ENCODE measurements around the gene UAP1L1. TPM values are rescaled to one million over a fixed set of nuclear protein-coding genes. Genes with fewer than 3 reads are reported as not detected.

Gene UAP1L1
- total and polyA plus RNA-seq, 9 of the 15 experiments (the other 6 are each of a cell fraction or from before 2014, with no cell fraction given): 0.20 to 8.6 (median 3.7) TPM

DNA sequence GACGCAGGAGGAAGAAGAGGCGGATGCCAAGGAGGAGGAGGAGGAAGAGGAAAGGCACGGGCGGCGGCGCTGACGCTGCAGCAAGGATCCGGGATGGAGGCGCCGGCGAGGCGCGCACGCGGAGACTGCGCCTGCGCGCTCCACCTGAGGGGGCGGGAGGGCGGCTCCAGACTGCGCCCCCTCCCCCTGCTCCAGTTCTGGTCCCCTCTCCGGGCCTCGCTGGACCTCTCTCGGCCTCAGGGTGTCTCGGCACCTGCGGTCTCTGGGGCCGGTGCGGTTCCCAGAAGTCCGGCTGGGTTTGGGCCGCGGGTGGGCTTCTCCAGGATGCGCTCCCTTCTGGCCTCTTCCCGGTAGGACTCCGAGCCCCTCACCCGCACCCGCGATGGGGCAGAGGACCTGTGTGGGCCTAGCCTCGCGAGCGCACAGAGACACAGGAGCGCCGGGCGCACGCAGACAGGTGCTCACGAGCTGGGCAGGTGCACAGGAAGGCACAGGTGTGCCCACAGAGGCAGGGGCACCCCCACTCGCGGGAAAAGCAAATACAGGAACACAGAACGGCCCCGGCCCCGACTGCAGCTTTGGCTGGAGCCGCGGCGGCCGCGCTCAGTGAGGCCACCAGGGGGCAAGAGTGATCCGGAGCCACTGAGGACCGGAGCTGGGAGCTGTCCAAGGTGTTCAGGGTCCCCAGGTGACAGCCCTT, 31.1 kb upstream of the UAP1L1 start, which contains the start of gene NPDC1 (continued):
- no peak for TF ChIP-seq ILF3 (IDR thresholded peaks at IDR 0.05; ENCODE audit: borderline replicate concordance)
- TF ChIP-seq, protein P1, sequence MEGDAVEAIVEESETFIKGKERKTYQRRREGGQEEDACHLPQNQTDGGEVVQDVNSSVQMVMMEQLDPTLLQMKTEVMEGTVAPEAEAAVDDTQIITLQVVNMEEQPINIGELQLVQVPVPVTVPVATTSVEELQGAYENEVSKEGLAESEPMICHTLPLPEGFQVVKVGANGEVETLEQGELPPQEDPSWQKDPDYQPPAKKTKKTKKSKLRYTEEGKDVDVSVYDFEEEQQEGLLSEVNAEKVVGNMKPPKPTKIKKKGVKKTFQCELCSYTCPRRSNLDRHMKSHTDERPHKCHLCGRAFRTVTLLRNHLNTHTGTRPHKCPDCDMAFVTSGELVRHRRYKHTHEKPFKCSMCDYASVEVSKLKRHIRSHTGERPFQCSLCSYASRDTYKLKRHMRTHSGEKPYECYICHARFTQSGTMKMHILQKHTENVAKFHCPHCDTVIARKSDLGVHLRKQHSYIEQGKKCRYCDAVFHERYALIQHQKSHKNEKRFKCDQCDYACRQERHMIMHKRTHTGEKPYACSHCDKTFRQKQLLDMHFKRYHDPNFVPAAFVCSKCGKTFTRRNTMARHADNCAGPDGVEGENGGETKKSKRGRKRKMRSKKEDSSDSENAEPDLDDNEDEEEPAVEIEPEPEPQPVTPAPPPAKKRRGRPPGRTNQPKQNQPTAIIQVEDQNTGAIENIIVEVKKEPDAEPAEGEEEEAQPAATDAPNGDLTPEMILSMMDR (IDR thresholded peaks at IDR 0.05 in 2 of 3, conservative IDR thresholded peaks at IDR 0.05 in 1 of 3; ENCODE audit: insufficient read depth in 2 of 3, low read depth in 1 of 3, low read length in 3 of 3): peak; percentile 87 to 94 (median 87)
- TF ChIP-seq, protein P2, sequence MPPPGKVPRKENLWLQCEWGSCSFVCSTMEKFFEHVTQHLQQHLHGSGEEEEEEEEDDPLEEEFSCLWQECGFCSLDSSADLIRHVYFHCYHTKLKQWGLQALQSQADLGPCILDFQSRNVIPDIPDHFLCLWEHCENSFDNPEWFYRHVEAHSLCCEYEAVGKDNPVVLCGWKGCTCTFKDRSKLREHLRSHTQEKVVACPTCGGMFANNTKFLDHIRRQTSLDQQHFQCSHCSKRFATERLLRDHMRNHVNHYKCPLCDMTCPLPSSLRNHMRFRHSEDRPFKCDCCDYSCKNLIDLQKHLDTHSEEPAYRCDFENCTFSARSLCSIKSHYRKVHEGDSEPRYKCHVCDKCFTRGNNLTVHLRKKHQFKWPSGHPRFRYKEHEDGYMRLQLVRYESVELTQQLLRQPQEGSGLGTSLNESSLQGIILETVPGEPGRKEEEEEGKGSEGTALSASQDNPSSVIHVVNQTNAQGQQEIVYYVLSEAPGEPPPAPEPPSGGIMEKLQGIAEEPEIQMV (tag; conservative IDR thresholded peaks at IDR 0.05; ENCODE audit: low read depth): no peak
- TF ChIP-seq ETS1 (conservative IDR thresholded peaks at IDR 0.05; ENCODE audit: control insufficient read depth, low read depth, low read length): 0 out of 2 replicates have a peak, but pooled peaks have one; percentile 40
- no peak for TF ChIP-seq SIRT6 (IDR thresholded peaks at IDR 0.05; ENCODE audit: low read depth, low read length)
- TF ChIP-seq GTF2F1 (IDR thresholded peaks at IDR 0.05; ENCODE audit: low read depth, low read length): no peak
- no peak for TF ChIP-seq RUNX1 (IDR thresholded peaks at IDR 0.05; ENCODE audit: low read depth)
- no peak for TF ChIP-seq SAFB2 (IDR thresholded peaks at IDR 0.05; ENCODE audit: borderline replicate concordance, low read depth, low read length, severe bottlenecking)
- no peak for TF ChIP-seq PHB (CRISPR knock-in tag; IDR thresholded peaks at IDR 0.05)
- TF ChIP-seq, protein P3, sequence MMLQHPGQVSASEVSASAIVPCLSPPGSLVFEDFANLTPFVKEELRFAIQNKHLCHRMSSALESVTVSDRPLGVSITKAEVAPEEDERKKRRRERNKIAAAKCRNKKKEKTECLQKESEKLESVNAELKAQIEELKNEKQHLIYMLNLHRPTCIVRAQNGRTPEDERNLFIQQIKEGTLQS (IDR thresholded peaks at IDR 0.05): no peak
- TF ChIP-seq, protein P3 (CRISPR knock-in tag; conservative IDR thresholded peaks at IDR 0.05): no peak
- no peak for TF ChIP-seq ZNF830 (CRISPR knock-in tag; IDR thresholded peaks at IDR 0.05)
- TF ChIP-seq RFX7 (CRISPR knock-in tag; IDR thresholded peaks at IDR 0.05): no peak
- TF ChIP-seq JUND (IDR thresholded peaks at IDR 0.05; ENCODE audit: borderline replicate concordance, low read depth, low read length): peak; percentile 34; the same call in 1 of the 2 replicates
- no peak; the same call in 2 of the 3 replicates for TF ChIP-seq JUND (tag; IDR thresholded peaks at IDR 0.05; ENCODE audit: borderline replicate concordance, low read depth, low read length)
- TF ChIP-seq MTA2 (IDR thresholded peaks at IDR 0.05; ENCODE audit: low read depth): no peak
- TF ChIP-seq NFIC (IDR thresholded peaks at IDR 0.05): 0 out of 2 replicates have a peak, but pooled peaks have one; percentile 11
- no peak for TF ChIP-seq TAF9B (IDR thresholded peaks at IDR 0.05; ENCODE audit: partially characterized antibody)
- TF ChIP-seq MAFF (IDR thresholded peaks at IDR 0.05; ENCODE audit: low read length): no peak
- no peak for TF ChIP-seq SMARCC2 (IDR thresholded peaks at IDR 0.05; ENCODE audit: low read depth)
- TF ChIP-seq ZNF398 (CRISPR knock-in tag; IDR thresholded peaks at IDR 0.05): no peak

All from K562 (cell line).